ENCODE data around the gene PRELID3B.

Gene PRELID3B

DNA sequence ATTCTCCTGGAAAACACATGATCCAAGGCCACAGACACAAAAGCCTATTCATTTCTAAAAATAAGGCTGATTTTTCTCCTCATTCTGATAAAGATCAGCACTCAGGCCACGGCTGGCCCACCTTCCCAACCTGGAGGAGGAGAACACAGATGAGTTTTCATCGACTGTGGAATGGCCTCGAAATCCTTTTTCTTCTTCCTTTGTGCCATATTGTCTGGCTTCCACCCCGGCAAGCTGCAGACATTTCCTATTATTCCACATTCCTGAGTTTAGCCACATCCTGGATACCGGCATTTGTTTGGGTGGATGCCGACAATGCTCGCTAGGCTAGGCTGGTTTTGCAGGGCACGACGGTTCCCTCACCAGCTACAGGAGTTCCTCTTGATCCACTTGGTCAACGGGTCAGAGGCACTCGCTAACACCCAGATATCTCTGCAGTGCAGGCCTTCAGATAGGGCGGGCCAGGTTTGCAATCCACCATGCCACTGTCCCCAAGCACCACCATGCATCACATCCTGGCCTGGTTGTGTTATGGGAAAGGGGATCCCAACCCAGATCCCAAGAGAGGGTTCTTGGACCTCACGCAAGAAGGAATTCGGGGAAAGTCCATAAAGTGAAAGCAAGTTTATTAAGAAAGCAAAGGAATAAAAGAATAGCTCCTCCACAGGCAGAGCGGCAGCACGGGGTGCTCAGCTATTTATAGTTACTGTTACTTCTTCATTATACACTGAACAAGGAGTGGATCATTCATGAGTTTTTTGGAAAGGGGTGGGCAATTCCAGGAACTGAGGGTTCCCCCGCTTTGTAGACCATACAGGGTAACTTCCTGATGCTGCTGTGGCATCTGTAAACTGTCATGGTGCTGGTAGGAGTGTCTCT lies 31.4 kb downstream of the PRELID3B start:
- no peaks in the 10 kb centered on the region for H3K9me3 Mint-ChIP-seq
- H3K4me1 Mint-ChIP-seq, result peaks cover 60% of the 10 kb centered on the region
- ATAC-seq, result no peak
- H3K27ac Mint-ChIP-seq, result no peak overlapping the region
- peaks cover 13% of the 10 kb centered on the region for H3K36me3 Mint-ChIP-seq
- no peak overlapping the region for H3K4me3 Mint-ChIP-seq
- H3K27me3 Mint-ChIP-seq, result no peaks in the 10 kb centered on the region

DNA sequence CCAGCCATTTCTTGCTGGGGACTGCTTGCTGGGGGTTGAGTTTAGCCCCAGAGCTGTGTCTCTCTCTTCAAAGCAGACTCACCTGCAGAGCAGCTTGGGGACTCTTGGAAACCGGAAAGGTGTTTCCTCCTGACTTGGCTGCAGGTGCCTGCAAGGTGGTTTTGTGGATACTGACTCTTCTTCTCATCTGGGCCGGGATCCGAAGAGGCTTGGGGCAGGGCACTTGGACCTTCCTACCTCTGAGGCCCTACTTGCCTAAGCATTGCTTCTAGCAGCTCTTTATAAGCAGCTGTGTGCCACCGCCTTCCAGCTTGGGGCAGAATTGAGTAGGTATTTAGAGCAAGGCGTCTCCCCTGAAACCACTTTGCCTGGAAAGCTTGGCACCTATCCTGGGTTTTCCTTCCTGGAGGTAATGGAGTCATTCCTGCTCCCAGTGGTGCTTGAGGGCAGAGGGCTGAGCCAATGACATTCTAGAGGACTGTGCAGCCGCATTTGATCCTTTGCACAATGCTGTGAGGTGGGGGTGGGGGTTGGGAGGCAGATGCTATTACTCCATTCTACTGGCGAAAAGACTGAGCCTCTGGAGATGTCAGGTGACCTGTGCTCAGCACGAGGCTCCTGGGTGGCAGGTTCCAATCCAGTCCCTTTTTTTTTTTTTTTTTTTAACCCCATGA lies 32.1 kb downstream of the PRELID3B start:
- H3K27ac Mint-ChIP-seq, result peak overlapping the region; percentile 96
- H3K36me3 Mint-ChIP-seq, result peaks cover 21% of the 10 kb centered on the region
- no peak for ATAC-seq

GRCh38 chr20:59008715-59009336 lies 33.8 kb downstream of the PRELID3B start:
- Mint-ChIP-seq H3K4me3 (peak overlapping the region; percentile 87), H3K27ac (peak overlapping the region; percentile 96), H3K9me3 (no peaks in the 10 kb centered on the region), H3K27me3 (no peaks in the 10 kb centered on the region), H3K4me1 (peaks cover 59% of the 10 kb centered on the region), H3K36me3 (peaks cover 35% of the 10 kb centered on the region)
- ATAC-seq, result no peak

More for the DNA sequence above, 32.1 kb downstream of the PRELID3B start:
- peaks cover 60% of the 10 kb centered on the region for H3K4me1 Mint-ChIP-seq
- no peak overlapping the region for H3K4me3 Mint-ChIP-seq
- H3K9me3 Mint-ChIP-seq, result no peaks in the 10 kb centered on the region
- H3K27me3 Mint-ChIP-seq, result no peaks in the 10 kb centered on the region

- H3K27ac Mint-ChIP-seq, result peak overlapping the region; percentile 96
- no peaks in the 10 kb centered on the region for H3K9me3 Mint-ChIP-seq
- H3K36me3 Mint-ChIP-seq, result peaks cover 38% of the 10 kb centered on the region
- no peaks in the 10 kb centered on the region for H3K27me3 Mint-ChIP-seq
- peak overlapping the region; percentile 87 for H3K4me3 Mint-ChIP-seq
- ATAC-seq, result peak; percentile 65
- H3K4me1 Mint-ChIP-seq, result peaks cover 61% of the 10 kb centered on the region
Measured at GRCh38 chr20:59007665-59008511, 34.7 kb downstream of the PRELID3B start.

DNA sequence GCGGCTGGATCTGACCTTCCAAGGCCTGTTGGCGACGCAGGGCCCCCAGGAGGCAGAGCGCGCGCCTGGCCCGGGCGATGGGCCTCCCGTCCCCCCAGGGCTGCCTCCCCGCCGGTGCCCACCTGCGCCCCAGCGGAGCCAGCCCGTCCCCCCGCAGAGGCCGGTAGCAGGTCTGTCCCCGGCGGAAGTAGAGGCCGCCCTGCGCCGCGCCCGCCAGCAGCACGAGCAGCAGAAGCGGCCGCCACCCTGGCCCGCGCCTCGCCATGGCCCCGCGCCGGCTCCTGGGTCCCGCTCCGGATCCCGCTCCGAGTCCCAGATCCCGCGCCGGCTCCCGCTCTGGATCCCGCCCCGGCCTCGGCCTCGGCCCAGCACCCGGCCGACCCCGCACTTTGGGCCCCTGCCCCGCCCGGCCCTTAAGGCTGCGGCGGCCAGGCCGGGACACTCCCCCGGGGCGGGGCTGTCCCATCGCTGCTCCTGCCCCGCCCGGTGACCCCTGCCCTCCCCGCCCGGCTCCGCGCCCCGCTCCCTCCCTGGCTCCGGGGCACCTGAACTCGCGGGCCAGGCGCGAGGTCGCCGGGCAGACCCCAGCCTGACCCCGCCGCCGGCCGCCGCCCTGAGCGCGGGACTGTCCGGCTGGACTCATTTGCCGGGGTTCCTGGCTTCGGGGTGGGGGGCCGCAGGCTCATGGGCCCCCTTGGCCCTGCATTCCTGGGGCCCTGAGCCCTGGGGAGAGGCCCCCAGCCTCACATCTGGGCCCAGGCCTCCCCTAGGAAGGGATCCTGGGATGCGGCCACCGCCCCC lies 35.5 kb downstream of the PRELID3B start, which contains the start of gene CTSZ:
Gene CTSZ, minus strand, starts transcription at position 391 of the 801 bp plus-strand sequence. Its CDS starts 126 bp downstream, at position 265.
- Mint-ChIP-seq H3K27ac (peak within 1 kb of the TSS; percentile 96), H3K36me3 (peaks cover 46% of the 10 kb centered on the region), H3K9me3 (no peaks in the 10 kb centered on the region), H3K4me1 (peaks cover 69% of the 10 kb centered on the region), H3K4me3 (peak within 1 kb of the TSS; percentile 87), H3K27me3 (no peaks in the 10 kb centered on the region)
- peak; percentile 64 for ATAC-seq

- ATAC-seq, result no peak
- H3K27me3 Mint-ChIP-seq, result no peaks in the 10 kb centered on the region
- H3K36me3 Mint-ChIP-seq, result peaks cover 53% of the 10 kb centered on the region
- H3K4me3 Mint-ChIP-seq, result peak overlapping the region; percentile 87
- no peaks in the 10 kb centered on the region for H3K9me3 Mint-ChIP-seq
- peak overlapping the region; percentile 96 for H3K27ac Mint-ChIP-seq
- H3K4me1 Mint-ChIP-seq, result peaks cover 74% of the 10 kb centered on the region
Measured at GRCh38 chr20:59006167-59006863, 36.3 kb downstream of the PRELID3B start.

DNA sequence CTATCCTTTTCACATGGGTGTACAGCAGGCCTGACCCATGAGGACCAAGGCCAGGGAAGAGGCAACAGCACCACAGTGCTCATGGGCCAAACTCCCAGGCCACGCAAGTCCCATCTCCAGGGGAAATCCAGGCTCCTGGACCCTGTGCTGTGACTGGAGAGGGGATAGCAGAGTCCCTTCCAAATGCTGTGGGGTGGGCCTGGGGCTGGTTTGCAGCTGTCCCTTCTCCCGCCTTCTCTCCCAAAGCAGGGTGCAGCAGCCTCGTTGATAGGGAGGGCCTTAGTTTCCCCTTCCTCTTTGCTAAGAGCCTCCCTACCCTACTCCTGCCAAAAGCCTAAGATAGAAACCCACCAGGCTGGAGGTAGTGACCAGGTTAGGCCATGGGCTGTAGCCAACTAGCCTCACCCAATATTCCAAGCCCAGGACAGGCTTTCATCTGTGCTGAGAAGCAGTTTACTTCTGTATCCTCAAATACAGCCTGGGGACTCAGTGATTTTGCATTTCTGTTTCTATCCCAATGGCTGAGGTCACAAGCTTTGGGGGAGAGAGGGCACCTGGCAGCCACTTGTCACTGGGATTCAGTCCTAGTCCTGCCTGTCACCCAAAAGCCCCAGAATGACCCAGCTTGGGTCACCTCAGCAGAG lies 36.9 kb downstream of the PRELID3B start:
- Mint-ChIP-seq H3K27ac (peak overlapping the region; percentile 96), H3K27me3 (no peaks in the 10 kb centered on the region), H3K36me3 (peaks cover 57% of the 10 kb centered on the region), H3K4me1 (peaks cover 71% of the 10 kb centered on the region), H3K4me3 (peak overlapping the region; percentile 87), H3K9me3 (no peaks in the 10 kb centered on the region)
- ATAC-seq, result no peak

- Mint-ChIP-seq H3K36me3 (peaks cover 62% of the 10 kb centered on the region), H3K27ac (peak overlapping the region; percentile 96), H3K4me3 (peak overlapping the region; percentile 87), H3K9me3 (no peaks in the 10 kb centered on the region), H3K27me3 (no peaks in the 10 kb centered on the region), H3K4me1 (peaks cover 70% of the 10 kb centered on the region)
- ATAC-seq, result peak; percentile 84
Measured at GRCh38 chr20:59004763-59005522, 37.6 kb downstream of the PRELID3B start.

DNA sequence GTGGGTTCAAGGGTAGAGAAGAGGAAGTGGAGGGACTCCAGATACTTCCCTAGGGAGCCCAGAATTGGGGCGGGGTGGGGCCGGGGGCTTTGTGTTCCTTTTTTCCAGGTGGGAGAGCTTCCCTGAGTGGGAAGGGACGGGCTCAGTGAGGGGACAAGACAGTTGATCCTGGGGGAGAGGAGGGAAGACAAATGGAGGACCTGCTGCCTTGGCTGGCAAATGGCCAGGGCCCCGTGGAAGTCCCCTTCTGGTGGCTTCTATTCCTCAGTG lies 38.2 kb downstream of the PRELID3B start:
- no peaks in the 10 kb centered on the region for H3K9me3 Mint-ChIP-seq
- H3K4me1 Mint-ChIP-seq, result peaks cover 67% of the 10 kb centered on the region
- H3K36me3 Mint-ChIP-seq, result peaks cover 65% of the 10 kb centered on the region
- peak; percentile 2 for ATAC-seq
- peak overlapping the region; percentile 96 for H3K27ac Mint-ChIP-seq
- peak overlapping the region; percentile 87 for H3K4me3 Mint-ChIP-seq
- H3K27me3 Mint-ChIP-seq, result no peaks in the 10 kb centered on the region

DNA sequence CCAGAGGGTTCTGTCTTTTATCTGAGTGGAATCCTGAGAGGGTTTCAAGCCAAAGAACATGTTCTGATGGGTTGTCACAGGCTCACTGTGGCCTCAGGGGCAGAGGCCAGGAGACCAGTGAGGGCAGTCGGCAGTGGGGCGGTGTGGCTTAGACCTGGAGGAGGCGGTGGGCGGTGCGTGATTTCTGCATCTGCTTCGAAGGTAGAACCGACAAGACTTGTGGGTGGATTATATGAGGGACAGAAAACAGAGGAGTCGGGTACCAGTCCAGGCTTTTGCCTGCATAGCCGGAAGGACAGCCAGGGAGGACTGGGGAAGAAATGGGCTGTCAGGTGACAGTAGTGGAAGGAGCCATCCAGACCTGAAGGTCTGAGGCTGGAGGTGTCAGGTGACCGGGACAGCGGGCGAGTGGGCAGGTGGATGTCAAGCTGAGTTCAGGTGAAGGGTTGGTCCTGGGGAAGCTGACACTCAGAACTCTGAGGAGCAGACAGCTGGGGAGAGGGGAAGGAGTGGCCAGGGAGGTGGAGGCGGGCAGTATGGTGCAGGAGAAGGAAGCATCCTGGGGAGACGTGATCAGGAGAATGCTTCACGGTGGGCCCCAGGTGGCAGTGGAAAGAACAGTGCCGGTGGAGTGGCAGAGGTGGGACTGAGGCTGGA lies 38.6 kb downstream of the PRELID3B start:
- no peaks in the 10 kb centered on the region for H3K27me3 Mint-ChIP-seq
- peak overlapping the region; percentile 96 for H3K27ac Mint-ChIP-seq
- no peak for ATAC-seq
- H3K9me3 Mint-ChIP-seq, result no peaks in the 10 kb centered on the region
- H3K4me3 Mint-ChIP-seq, result peak overlapping the region; percentile 87
- peaks cover 70% of the 10 kb centered on the region for H3K36me3 Mint-ChIP-seq
- H3K4me1 Mint-ChIP-seq, result peaks cover 63% of the 10 kb centered on the region

- peak overlapping the region; percentile 87 for H3K4me3 Mint-ChIP-seq
- H3K9me3 Mint-ChIP-seq, result no peaks in the 10 kb centered on the region
- no peaks in the 10 kb centered on the region for H3K27me3 Mint-ChIP-seq
- peaks cover 79% of the 10 kb centered on the region for H3K36me3 Mint-ChIP-seq
- H3K4me1 Mint-ChIP-seq, result peaks cover 56% of the 10 kb centered on the region
- H3K27ac Mint-ChIP-seq, result peak overlapping the region; percentile 96
- ATAC-seq, result no peak
Measured at GRCh38 chr20:59002874-59003399, 39.6 kb downstream of the PRELID3B start.

- no peaks in the 10 kb centered on the region for H3K9me3 Mint-ChIP-seq
- no peak for ATAC-seq
- H3K4me1 Mint-ChIP-seq, result peaks cover 55% of the 10 kb centered on the region
- peaks cover 80% of the 10 kb centered on the region for H3K36me3 Mint-ChIP-seq
- peak overlapping the region; percentile 87 for H3K4me3 Mint-ChIP-seq
- peak overlapping the region; percentile 96 for H3K27ac Mint-ChIP-seq
- no peaks in the 10 kb centered on the region for H3K27me3 Mint-ChIP-seq
Measured at GRCh38 chr20:59002388-59002787, 40.2 kb downstream of the PRELID3B start.
